ENCODE measurements around the gene ATP13A3.

The ATP13A3 gene

DNA sequence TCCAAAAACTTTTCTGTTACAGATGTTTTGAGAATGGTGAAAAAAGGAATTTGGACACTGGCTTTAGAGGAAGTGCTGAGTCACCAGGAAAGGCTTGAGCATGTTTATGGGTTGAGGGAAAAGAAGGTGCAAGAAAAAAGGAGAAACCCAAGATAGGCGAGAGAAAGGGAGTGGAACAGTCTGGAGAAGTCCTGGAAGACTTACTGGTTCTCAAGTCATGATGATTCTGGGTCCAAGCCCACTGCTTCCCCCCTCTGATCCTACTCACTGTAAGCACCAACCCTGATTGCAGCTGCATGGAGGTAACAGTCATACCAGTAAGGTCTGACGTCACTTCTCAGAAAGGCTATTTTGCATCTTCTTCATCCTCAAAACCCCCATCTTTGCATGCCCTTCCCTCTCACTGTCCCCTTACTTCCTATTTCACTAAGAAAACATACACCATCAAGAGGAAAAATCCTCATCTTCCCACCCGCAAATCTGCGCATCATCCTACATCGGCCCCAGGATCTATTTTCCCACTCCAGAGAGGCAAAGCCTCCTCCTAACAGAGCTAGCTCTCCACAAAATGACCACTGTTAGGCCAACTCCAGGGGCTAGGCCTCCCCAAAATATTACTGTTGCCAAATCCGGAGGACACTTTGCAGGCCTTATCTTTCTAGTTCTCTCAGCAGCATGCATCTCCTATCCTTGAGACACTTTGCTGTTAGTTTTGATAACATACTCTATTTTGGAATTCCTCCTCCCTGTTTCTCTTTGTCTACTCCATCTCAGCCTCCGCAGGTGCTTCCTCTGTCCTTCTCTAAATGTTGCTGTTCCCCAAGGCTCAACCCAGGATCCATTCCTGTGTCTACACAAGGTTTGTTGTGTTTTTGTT, 3.2 kb upstream of the ATP13A3 start:
- no peak overlapping the region for H3K56ac ChIP-seq (ENCODE audit: low read length)
- no peak overlapping the region for H3K4ac ChIP-seq (ENCODE audit: low read depth, low read length)
- H3K36me3 ChIP-seq (ENCODE audit: control insufficient read depth, insufficient read depth, low read length), result no peaks in the 10 kb centered on the region
- no peaks in the 10 kb centered on the region for H3K27me3 ChIP-seq (ENCODE audit: insufficient read depth, low read length, poor library complexity)
- no peak overlapping the region for H2BK15ac ChIP-seq (replicated peaks; ENCODE audit: low read depth)
- no CpG with 5 or more reads among the region's 7 CpGs for WGBS (ENCODE audit: extremely low coverage, insufficient coverage, low lambda C conversion rate)
- no peak overlapping the region for H3K27ac ChIP-seq (ENCODE audit: low read depth, low read length)
- no peaks in the 10 kb centered on the region for H3K79me1 ChIP-seq (ENCODE audit: low read length)
- peaks cover 13% of the 10 kb centered on the region for H3K79me2 ChIP-seq (ENCODE audit: control insufficient read depth, insufficient read depth, low read length)
- no peak overlapping the region for H3K23ac ChIP-seq (ENCODE audit: low read length)
- H3K4me1 ChIP-seq (ENCODE audit: control insufficient read depth, low read depth, low read length), result peaks cover 3% of the 10 kb centered on the region
- no peak overlapping the region for H3K9ac ChIP-seq (ENCODE audit: low read length)
- H4K5ac ChIP-seq (ENCODE audit: low read length), result no peak overlapping the region
- H4K8ac ChIP-seq (ENCODE audit: low read depth, low read length), result no peak overlapping the region
- H2AK5ac ChIP-seq (ENCODE audit: low read length), result no peak overlapping the region
- H2BK5ac ChIP-seq (ENCODE audit: low read length), result no peak overlapping the region
- DNase-seq, result no peak
- H2BK120ac ChIP-seq (ENCODE audit: low read depth, low read length), result peak overlapping the region; percentile 56
- H3K18ac ChIP-seq (ENCODE audit: low read length), result peak overlapping the region; percentile 47
- H3K4me2 ChIP-seq (ENCODE audit: low read length), result no peak overlapping the region
- no peak overlapping the region for H3K4me3 ChIP-seq (ENCODE audit: low read length)

- Histone ChIP-seq H3K36me3 (ENCODE audit: control insufficient read depth, insufficient read depth, low read length) (no peaks in the 10 kb centered on the region), H2BK120ac (ENCODE audit: low read depth, low read length) (no peak overlapping the region), H2AK5ac (ENCODE audit: low read length) (peak overlapping the region; percentile 20), H3K79me1 (ENCODE audit: low read length) (peaks cover 1% of the 10 kb centered on the region), H3K9ac (ENCODE audit: low read length) (no peak overlapping the region), H3K79me2 (ENCODE audit: control insufficient read depth, insufficient read depth, low read length) (peaks cover 25% of the 10 kb centered on the region), H3K18ac (ENCODE audit: low read length) (no peak overlapping the region), H3K4ac (ENCODE audit: low read depth, low read length) (peak overlapping the region; percentile 18), H2BK5ac (ENCODE audit: low read length) (peak overlapping the region; percentile 22), H3K56ac (ENCODE audit: low read length) (peak overlapping the region; percentile 1), H3K27ac (ENCODE audit: low read depth, low read length) (peak overlapping the region; percentile 65), H3K4me2 (ENCODE audit: low read length) (no peak overlapping the region), H2BK15ac (replicated peaks; ENCODE audit: low read depth) (no peak overlapping the region), H3K4me3 (ENCODE audit: low read length) (no peak overlapping the region), H3K23ac (ENCODE audit: low read length) (no peak overlapping the region), H3K27me3 (ENCODE audit: insufficient read depth, low read length, poor library complexity) (no peaks in the 10 kb centered on the region), H3K4me1 (ENCODE audit: control insufficient read depth, low read depth, low read length) (peaks cover 3% of the 10 kb centered on the region), H4K5ac (ENCODE audit: low read length) (no peak overlapping the region), H4K8ac (ENCODE audit: low read depth, low read length) (no peak overlapping the region)
- WGBS (ENCODE audit: extremely low coverage, insufficient coverage, low lambda C conversion rate), result no CpG with 5 or more reads among the region's 10 CpGs
- DNase-seq, result peak; percentile 99
Observed at GRCh38 chr3:194488055-194488742, 1.4 kb upstream of the ATP13A3 start.

GRCh38 chr3:194487289-194488054, 670 bp upstream of the ATP13A3 start:
- Histone ChIP-seq H3K18ac (ENCODE audit: low read length) (no peak overlapping the region), H2BK120ac (ENCODE audit: low read depth, low read length) (no peak overlapping the region), H3K4me3 (ENCODE audit: low read length) (no peak overlapping the region), H2AK5ac (ENCODE audit: low read length) (peak overlapping the region; percentile 20), H3K36me3 (ENCODE audit: control insufficient read depth, insufficient read depth, low read length) (no peaks in the 10 kb centered on the region), H2BK15ac (replicated peaks; ENCODE audit: low read depth) (no peak overlapping the region), H3K79me1 (ENCODE audit: low read length) (peaks cover 1% of the 10 kb centered on the region), H3K4ac (ENCODE audit: low read depth, low read length) (peak overlapping the region; percentile 18), H3K23ac (ENCODE audit: low read length) (no peak overlapping the region), H3K56ac (ENCODE audit: low read length) (peak overlapping the region; percentile 43), H3K9ac (ENCODE audit: low read length) (no peak overlapping the region), H3K27me3 (ENCODE audit: insufficient read depth, low read length, poor library complexity) (no peaks in the 10 kb centered on the region), H3K79me2 (ENCODE audit: control insufficient read depth, insufficient read depth, low read length) (peaks cover 31% of the 10 kb centered on the region), H4K8ac (ENCODE audit: low read depth, low read length) (no peak overlapping the region), H3K4me1 (ENCODE audit: control insufficient read depth, low read depth, low read length) (peaks cover 3% of the 10 kb centered on the region), H2BK5ac (ENCODE audit: low read length) (peak overlapping the region; percentile 22), H3K27ac (ENCODE audit: low read depth, low read length) (peak overlapping the region; percentile 65), H3K4me2 (ENCODE audit: low read length) (peak overlapping the region; percentile 27), H4K5ac (ENCODE audit: low read length) (no peak overlapping the region)
- no peak for DNase-seq
- no CpG with 5 or more reads among the region's 56 CpGs for WGBS (ENCODE audit: extremely low coverage, insufficient coverage, low lambda C conversion rate)

DNA sequence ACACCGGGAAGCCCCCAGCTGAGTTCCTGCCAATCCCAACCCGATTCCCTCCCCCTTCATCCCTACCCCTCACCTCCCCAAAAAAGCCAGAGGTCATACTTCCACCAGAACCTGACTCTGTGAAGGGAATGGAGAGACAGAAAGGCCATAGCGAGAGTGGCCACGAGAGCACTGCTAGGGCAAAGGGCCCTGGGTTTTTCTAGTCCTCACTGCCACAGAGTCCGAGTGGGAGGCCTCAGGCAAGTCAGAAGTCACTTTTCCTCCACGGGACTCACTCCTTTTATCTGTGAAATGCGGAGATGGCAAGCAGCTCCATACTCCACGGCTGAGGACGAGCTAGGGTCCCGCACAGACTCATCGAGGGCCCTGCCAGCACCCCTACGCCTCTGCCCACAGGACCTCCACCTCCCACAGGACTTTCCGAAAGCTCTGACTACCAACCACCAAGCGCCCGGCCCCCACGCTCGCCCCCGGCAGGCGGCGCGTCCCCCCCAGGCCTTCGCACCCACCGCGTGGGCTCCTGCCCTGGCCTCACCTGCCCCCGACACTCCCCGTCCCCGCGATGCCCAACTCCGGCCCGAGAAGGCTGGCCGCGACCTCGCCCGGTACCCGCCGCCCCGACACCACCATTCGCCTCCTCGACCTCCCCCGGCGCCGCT, 792 bp downstream of the ATP13A3 start:
- Histone ChIP-seq H3K27ac (ENCODE audit: low read depth, low read length) (peak overlapping the region; percentile 34), H3K56ac (ENCODE audit: low read length) (peak overlapping the region; percentile 92), H2BK15ac (replicated peaks; ENCODE audit: low read depth) (no peak overlapping the region), H3K4me1 (ENCODE audit: control insufficient read depth, low read depth, low read length) (peaks cover 7% of the 10 kb centered on the region), H3K36me3 (ENCODE audit: control insufficient read depth, insufficient read depth, low read length) (no peaks in the 10 kb centered on the region), H3K4me3 (ENCODE audit: low read length) (peak overlapping the region; percentile 81), H3K23ac (ENCODE audit: low read length) (peak overlapping the region; percentile 34), H3K27me3 (ENCODE audit: insufficient read depth, low read length, poor library complexity) (no peaks in the 10 kb centered on the region), H2BK120ac (ENCODE audit: low read depth, low read length) (peak overlapping the region; percentile 92), H3K18ac (ENCODE audit: low read length) (peak overlapping the region; percentile 98), H2AK5ac (ENCODE audit: low read length) (no peak overlapping the region), H2BK5ac (ENCODE audit: low read length) (no peak overlapping the region), H4K8ac (ENCODE audit: low read depth, low read length) (no peak overlapping the region), H4K5ac (ENCODE audit: low read length) (no peak overlapping the region), H3K9ac (ENCODE audit: low read length) (peak overlapping the region; percentile 93), H3K79me2 (ENCODE audit: control insufficient read depth, insufficient read depth, low read length) (peaks cover 41% of the 10 kb centered on the region), H3K79me1 (ENCODE audit: low read length) (peaks cover 3% of the 10 kb centered on the region), H3K4ac (ENCODE audit: low read depth, low read length) (peak overlapping the region; percentile 82), H3K4me2 (ENCODE audit: low read length) (peak overlapping the region; percentile 73)
- no CpG with 5 or more reads among the region's 42 CpGs for WGBS (ENCODE audit: extremely low coverage, insufficient coverage, low lambda C conversion rate)
- DNase-seq, result no peak

DNA sequence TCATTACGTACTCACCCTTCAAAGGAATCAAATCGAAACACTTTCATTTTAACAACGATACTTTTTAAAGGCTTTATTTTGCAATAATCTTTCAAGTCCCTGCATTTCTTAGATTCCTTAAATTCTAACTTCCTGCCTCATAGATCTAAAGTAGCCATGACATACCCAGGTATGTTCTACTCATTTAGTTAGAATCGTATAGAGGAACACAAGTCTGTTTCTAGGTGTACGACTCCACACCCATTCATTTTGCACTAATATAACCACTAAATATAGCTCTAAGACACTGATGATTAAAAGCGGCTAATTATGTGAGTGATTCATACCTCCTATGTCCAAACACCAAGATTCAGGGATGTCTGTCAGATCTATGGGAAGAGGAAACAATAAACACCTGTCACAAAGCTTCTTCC, 1.3 kb downstream of the ATP13A3 start:
- no peak for DNase-seq
- no peak overlapping the region for H3K27ac ChIP-seq (ENCODE audit: low read depth, low read length)

More for the DNA sequence above, 1.3 kb downstream of the ATP13A3 start:
- WGBS (ENCODE audit: extremely low coverage, insufficient coverage, low lambda C conversion rate), result 100% methylated on average over 2 of the region's 6 CpGs
- H3K27me3 ChIP-seq (ENCODE audit: insufficient read depth, low read length, poor library complexity), result no peaks in the 10 kb centered on the region
- no peak overlapping the region for H2AK5ac ChIP-seq (ENCODE audit: low read length)
- no peak overlapping the region for H3K4ac ChIP-seq (ENCODE audit: low read depth, low read length)
- H3K56ac ChIP-seq (ENCODE audit: low read length), result peak overlapping the region; percentile 92
- H3K4me2 ChIP-seq (ENCODE audit: low read length), result peak overlapping the region; percentile 73
- peaks cover 46% of the 10 kb centered on the region for H3K79me2 ChIP-seq (ENCODE audit: control insufficient read depth, insufficient read depth, low read length)
- no peak overlapping the region for H2BK15ac ChIP-seq (replicated peaks; ENCODE audit: low read depth)
- no peak overlapping the region for H4K5ac ChIP-seq (ENCODE audit: low read length)
- no peak overlapping the region for H2BK120ac ChIP-seq (ENCODE audit: low read depth, low read length)
- no peak overlapping the region for H4K8ac ChIP-seq (ENCODE audit: low read depth, low read length)
- no peaks in the 10 kb centered on the region for H3K36me3 ChIP-seq (ENCODE audit: control insufficient read depth, insufficient read depth, low read length)
- peaks cover 7% of the 10 kb centered on the region for H3K4me1 ChIP-seq (ENCODE audit: control insufficient read depth, low read depth, low read length)
- no peak overlapping the region for H3K23ac ChIP-seq (ENCODE audit: low read length)
- no peak overlapping the region for H2BK5ac ChIP-seq (ENCODE audit: low read length)
- H3K9ac ChIP-seq (ENCODE audit: low read length), result peak overlapping the region; percentile 93
- no peak overlapping the region for H3K18ac ChIP-seq (ENCODE audit: low read length)
- peaks cover 3% of the 10 kb centered on the region for H3K79me1 ChIP-seq (ENCODE audit: low read length)
- H3K4me3 ChIP-seq (ENCODE audit: low read length), result peak overlapping the region; percentile 81

Measured in mesendoderm (in vitro differentiated cells).